Activated CD8-positive, alpha-beta memory T cell treated with anti-CD3 and anti-CD28 coated beads, Interleukin-2, amount 10 ng/mL, durations not matched to agents 7 days and 5 days (primary cell): Measurements from ENCODE around the gene LMBRD2. TPM values are rescaled to one million over a fixed set of nuclear protein-coding genes. Genes with fewer than 3 reads are reported as not detected.
A peak's percentile ranks its signal among the peaks of the same experiment; 100 is the strongest.

Source experiments
- microRNA-seq: library from miRNA; unstranded; fragments of <30 nt; microRNA quantifications from one replicate; pipeline ENCODE4 v1.2.0, GENCODE V29; 2022
- total RNA-seq, 2 experiments: library from RNA; stranded (reverse); gene quantifications; one replicate each; pipeline ENCODE4 v1.2.3, GENCODE V29; 2021

The LMBRD2 gene
- total RNA-seq, 2 experiments from 2014 or later: 13.9 to 15.1 TPM

Small RNAs within 50 kb of the gene (microRNA-seq; reads per million reads assigned to microRNA genes)
- 20.4 reads per million, percentile 43 among the genes with 10 or more reads in this experiment for gene MIR580

Other genes starting within 250 kb of the LMBRD2 start
- under 1 TPM in 1 of 2 experiments, not detected in 1; 0.47 TPM for gene CAPSL, start 213.3 kb downstream of the LMBRD2 start, total RNA-seq
- not detected for gene UGT3A1, start 160.5 kb downstream of the LMBRD2 start, total RNA-seq
- under 1 TPM; 0.35 to 0.79 TPM for gene UGT3A2, start 85.0 kb downstream of the LMBRD2 start, total RNA-seq
- 10 to 100 TPM; 43.5 to 52.3 TPM for gene SKP2, start 224 bp upstream of the LMBRD2 start, total RNA-seq
- gene NADK2, start 90.0 kb upstream of the LMBRD2 start, total RNA-seq: 10 to 100 TPM; 12.5 to 14.9 TPM
- gene RANBP3L, start 150.0 kb upstream of the LMBRD2 start, total RNA-seq: not detected